K562 (cell line): ENCODE data around the gene SF3B1. TPM values are rescaled to one million over a fixed set of nuclear protein-coding genes. Genes with fewer than 3 reads are reported as not detected.

ENCODE experiments used
- ATAC-seq: fragments of 200-7000 bp; cut with Tn5 transposase; 3 replicates; pipeline ENCODE4 v1.9.1; 2020; ENCODE audit warnings: moderate library complexity
- BruUV-seq: library from RNA; stranded (reverse); fragments of 400-500 nt; replicated peaks from 2 replicates; lab custom pipeline; 2021; lab: Mats Ljungman, UMichigan
- CTCF ChIA-PET: fragments of 300-600 bp; formaldehyde crosslinking; extraction: SDS; loops from one replicate; lab custom pipeline; 2021; ENCODE audit warnings: low intra/inter-chr PET ratio; lab: Yijun Ruan, JAX
- POLR2A ChIA-PET: fragments of 300-600, 350-650 bp; sonication (Branson Sonifier 250); formaldehyde crosslinking; extraction: SDS; loops from one replicate; lab custom pipeline; 2021; ENCODE audit warnings: antibody characterized with exemption, inconsistent platforms; lab: Yijun Ruan, JAX
- DNase-seq, 4 experiments: peaks; one replicate each; pipeline versions ENCODE4 v3.0.0 to v3.0.0-alpha.2; 2011 to 2018; ENCODE audit warnings: low spot score in 3 of 4, mixed read lengths in 3 of 4; ENCODE audit errors: extremely low read depth in 1 of 4
- FAIRE-seq: peaks from 2 replicates; lab custom pipeline; 2011; peaks lifted over from hg19 to GRCh38; lab: Jason Lieb, UNC
- H2AFZ ChIP-seq: 2 replicates; pipeline ENCODE4 v1.6.0; 2011; ENCODE audit warnings: low read depth, low read length, control low read depth, inconsistent platforms
- H3K27ac ChIP-seq: fragments of 200-600 bp; 3 replicates; pipeline ENCODE4 v1.8.0; 2011; ENCODE audit warnings: low read depth, mild to moderate bottlenecking, control low read depth, inconsistent platforms, low read length, moderate library complexity, mixed read lengths; ENCODE audit errors: extremely low read depth
- H3K27me3 ChIP-seq, 2 experiments: fragments of 300-600 bp in 1 of 2; 2 replicates in 1 of 2; 3 replicates in 1 of 2; pipeline versions ENCODE4 v1.6.0 to v1.8.0; 2011; ENCODE audit warnings: inconsistent platforms in 2 of 2, low read length in 2 of 2, mild to moderate bottlenecking in 1 of 2, mixed read lengths in 1 of 2, moderate library complexity in 1 of 2; ENCODE audit not compliant: control insufficient read depth in 2 of 2, insufficient read depth in 2 of 2
- H3K36me3 ChIP-seq: fragments of 300-600 bp; 3 replicates; pipeline ENCODE4 v1.8.0; 2011; ENCODE audit warnings: mild to moderate bottlenecking, low read length, inconsistent platforms; ENCODE audit not compliant: control insufficient read depth, insufficient read depth
- H3K4me1 ChIP-seq, 2 experiments: fragments of 200-600 bp in 1 of 2; replicated peaks in 1 of 2; 2 replicates in 1 of 2; 3 replicates in 1 of 2; pipeline versions ENCODE4 v1.5.1 to v1.8.0; 2011; ENCODE audit warnings: inconsistent platforms in 2 of 2, low read length in 2 of 2, mild to moderate bottlenecking in 1 of 2, mixed read lengths in 1 of 2, moderate library complexity in 1 of 2; ENCODE audit not compliant: control insufficient read depth in 2 of 2, insufficient read depth in 2 of 2
- H3K4me2 ChIP-seq: 2 replicates; pipeline ENCODE4 v1.6.1; 2011; ENCODE audit warnings: low read length, control low read depth, inconsistent platforms, mixed read lengths; ENCODE audit not compliant: insufficient read depth
- H3K4me3 ChIP-seq: fragments of 200-600 bp; sonication (generic), shearing (Covaris generic); 2 replicates; pipeline ENCODE4 v1.5.1; 2016; ENCODE audit warnings: control low read depth, inconsistent platforms
- H3K79me2 ChIP-seq: fragments of 200-600 bp; 3 replicates; pipeline ENCODE4 v1.8.0; 2011; ENCODE audit warnings: low read length, inconsistent platforms; ENCODE audit not compliant: control insufficient read depth, insufficient read depth
- H3K9ac ChIP-seq, 2 experiments: 2 replicates each; pipeline versions ENCODE4 v1.6.0 to v1.6.1; 2011; ENCODE audit warnings: low read depth in 2 of 2, low read length in 2 of 2, control low read depth in 1 of 2, inconsistent platforms in 1 of 2, mild to moderate bottlenecking in 1 of 2, mixed read lengths in 1 of 2; ENCODE audit not compliant: insufficient read depth in 1 of 2
- H3K9me1 ChIP-seq: one replicate; pipeline ENCODE4 v1.6.0; 2011; ENCODE audit warnings: inconsistent platforms, mild to moderate bottlenecking, low read length, moderate library complexity; ENCODE audit not compliant: control insufficient read depth, insufficient read depth
- H3K9me3 ChIP-seq: replicated peaks from 2 replicates; pipeline ENCODE4 v1.5.1; 2011; ENCODE audit warnings: low read depth, low read length, inconsistent platforms; ENCODE audit not compliant: control insufficient read depth, insufficient read depth
- H4K20me1 ChIP-seq: replicated peaks from 2 replicates; pipeline ENCODE4 v1.6.1; 2011; ENCODE audit warnings: low read length, inconsistent platforms, mixed read lengths; ENCODE audit not compliant: control insufficient read depth, insufficient read depth
- GTF2E2 ChIP-seq: fragments of 200-800 bp; sonication (Bioruptor generic); IDR thresholded peaks from 2 replicates; pipeline ENCODE4 v1.6.1; 2016; ENCODE audit warnings: missing genetic modification characterization, missing compliant biosample characterization
- KAT7 ChIP-seq: sonication (generic); formaldehyde crosslinking; IDR thresholded peaks from 2 replicates; pipeline ENCODE4 v1.8.0; 2022; ENCODE audit warnings: missing genetic modification reagents, mild to moderate bottlenecking, borderline replicate concordance
- MCM7 ChIP-seq, 2 experiments: fragments of 450-650 bp; IDR thresholded peaks; 2 replicates each; pipeline ENCODE4 v1.6.1; 2016 to 2018
- MEF2D ChIP-seq: conservative IDR thresholded peaks from 2 replicates; pipeline ENCODE4 v1.6.1; 2016; ENCODE audit warnings: low read depth, missing genetic modification characterization, missing compliant biosample characterization
- NFIC ChIP-seq: fragments of 450-650 bp; IDR thresholded peaks from 2 replicates; pipeline ENCODE4 v1.6.1; 2017; ENCODE audit warnings: mild to moderate bottlenecking, inconsistent platforms
- NFYB ChIP-seq: IDR thresholded peaks from 2 replicates; pipeline ENCODE4 v1.6.1; 2011; ENCODE audit warnings: mild to moderate bottlenecking, moderate library complexity; ENCODE audit not compliant: insufficient read length; ENCODE audit errors: extremely low read depth
- NR2C2 ChIP-seq, 2 experiments: fragments of 200-800 bp in 1 of 2; sonication (Bioruptor generic) in 1 of 2; sonication (generic) in 1 of 2; formaldehyde crosslinking in 1 of 2; IDR thresholded peaks; 2 replicates each; pipeline versions ENCODE4 v1.6.1 to v1.8.0; 2016 to 2022; ENCODE audit warnings: mild to moderate bottlenecking in 1 of 2, missing compliant biosample characterization in 1 of 2, missing genetic modification characterization in 1 of 2, missing genetic modification reagents in 1 of 2
- PTBP1 ChIP-seq: fragments of 200-400 bp; formaldehyde crosslinking; IDR thresholded peaks from 2 replicates; pipeline ENCODE4 v1.6.1; 2017; ENCODE audit warnings: low read depth, low read length
- SMC3 ChIP-seq: conservative IDR thresholded peaks from 2 replicates; pipeline ENCODE4 v1.6.1; 2011; ENCODE audit warnings: low read depth, low read length, improper control_type of control experiment; ENCODE audit not compliant: insufficient read depth
- TAL1 ChIP-seq: fragments of 450-650 bp; IDR thresholded peaks from 2 replicates; pipeline ENCODE4 v1.6.1; 2016; ENCODE audit warnings: mild to moderate bottlenecking
- TEAD4 ChIP-seq, 2 experiments: sonication (generic) in 1 of 2; formaldehyde crosslinking in 1 of 2; IDR thresholded peaks; 2 replicates each; pipeline versions ENCODE4 v1.6.1 to v1.8.0; 2012 to 2022; ENCODE audit warnings: borderline replicate concordance in 1 of 2, inconsistent platforms in 1 of 2, low read length in 1 of 2, mild to moderate bottlenecking in 1 of 2, missing genetic modification reagents in 1 of 2
- TRIM28 ChIP-seq: fragments of 450-650 bp; IDR thresholded peaks from 2 replicates; pipeline ENCODE4 v1.6.1; 2017
- ZFX ChIP-seq: sonication (generic); formaldehyde crosslinking; IDR thresholded peaks from 2 replicates; pipeline ENCODE4 v1.8.0; 2022; ENCODE audit warnings: mild to moderate bottlenecking, missing genetic modification reagents, moderate library complexity
- ZKSCAN3 ChIP-seq: fragments of 250-450 bp; sonication (Bioruptor Pico); IDR thresholded peaks from 2 replicates; pipeline ENCODE4 v1.4.0; 2020
- in situ Hi-C: fragments of 300-500 bp; cut with MboI; formaldehyde crosslinking; loops from 4 replicates; pipeline ENCODE4 v1.15.0; 2018; ENCODE audit warnings: inconsistent platforms, mixed read lengths
- intact Hi-C: fragments of 100-400 bp; cut with micrococcal nuclease; formaldehyde crosslinking; loops from 2 replicates; pipeline ENCODE4 v1.14.2; 2022
- polyA plus RNA-seq, 8 experiments: library from polyadenylated mRNA; depleted of rRNA in 4 of 8; stranded (reverse) in 5 of 8; unstranded in 3 of 8; fragments of >200 nt; fragmentation: Nextera tagmentation in 2 of 8; fragmentation: Illumina TruSeq in 1 of 8; extraction: Ambion mirVana in 2 of 8; extraction: Trizol in 1 of 8; gene quantifications; 2 replicates each; pipeline versions ENCODE4 v1.2.1 to v1.2.3, GENCODE V29; 2011 to 2014; ENCODE audit warnings: inconsistent platforms in 1 of 8, missing spikeins in 1 of 8
- total RNA-seq, 7 experiments: library from RNA; depleted of rRNA in 6 of 7; stranded (reverse); fragments of >200 nt in 6 of 7; fragmentation: Illumina TruSeq in 2 of 7; extraction: Trizol in 2 of 7; gene quantifications; 2 replicates each; pipeline versions ENCODE4 v1.2.1 to v1.2.3, GENCODE V29; 2011 to 2021; ENCODE audit warnings: low replicate concordance in 1 of 7
- TF ChIP-seq, protein P1 (sequence below): fragments of 450-650 bp; formaldehyde crosslinking; IDR thresholded peaks from 2 replicates; pipeline ENCODE4 v1.4.0; 2020; ENCODE audit warnings: mild to moderate bottlenecking
- TF ChIP-seq, protein P2 (sequence below): fragments of 450-650 bp; conservative IDR thresholded peaks from 2 replicates; pipeline ENCODE4 v1.6.1; 2016; ENCODE audit warnings: missing genetic modification characterization, low read depth, mild to moderate bottlenecking, control low read depth, missing compliant biosample characterization
- TF ChIP-seq, protein P3 (sequence below): fragments of 250-450 bp; sonication (Bioruptor Pico); IDR thresholded peaks from 2 replicates; pipeline ENCODE4 v1.6.1; 2021; ENCODE audit warnings: mild to moderate bottlenecking
- TF ChIP-seq, protein P4 (sequence below): fragments of 450-650 bp; IDR thresholded peaks from 2 replicates; pipeline ENCODE4 v1.6.1; 2016; ENCODE audit warnings: mild to moderate bottlenecking

SF3B1 gene
- total and polyA plus RNA-seq, 9 of the 15 experiments (the other 6 are each of a cell fraction or from before 2014, with no cell fraction given) = 96.2 to 377 (median 177) TPM

DNA sequence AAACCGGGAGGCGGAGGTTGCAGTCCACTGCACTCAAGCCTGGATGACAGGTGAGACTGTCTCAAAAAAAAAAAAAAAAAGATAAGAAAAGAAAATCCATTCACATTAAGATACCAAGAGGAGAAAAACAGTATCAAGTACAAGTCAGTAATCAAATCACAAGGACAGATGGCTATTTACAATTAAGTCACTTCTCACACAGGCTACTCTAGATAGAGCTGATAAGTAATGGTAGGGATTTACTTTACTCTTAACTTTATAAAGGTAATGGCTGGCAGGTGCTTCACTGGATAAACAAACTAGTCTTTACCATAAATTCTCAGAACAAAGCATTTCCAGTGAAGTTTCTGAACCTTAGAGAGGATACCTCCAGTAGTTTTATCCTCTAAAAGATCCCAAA is 11.5 kb downstream of the SF3B1 start (continued):
- TF ChIP-seq ZFX = no peak
- TF ChIP-seq, protein P1, sequence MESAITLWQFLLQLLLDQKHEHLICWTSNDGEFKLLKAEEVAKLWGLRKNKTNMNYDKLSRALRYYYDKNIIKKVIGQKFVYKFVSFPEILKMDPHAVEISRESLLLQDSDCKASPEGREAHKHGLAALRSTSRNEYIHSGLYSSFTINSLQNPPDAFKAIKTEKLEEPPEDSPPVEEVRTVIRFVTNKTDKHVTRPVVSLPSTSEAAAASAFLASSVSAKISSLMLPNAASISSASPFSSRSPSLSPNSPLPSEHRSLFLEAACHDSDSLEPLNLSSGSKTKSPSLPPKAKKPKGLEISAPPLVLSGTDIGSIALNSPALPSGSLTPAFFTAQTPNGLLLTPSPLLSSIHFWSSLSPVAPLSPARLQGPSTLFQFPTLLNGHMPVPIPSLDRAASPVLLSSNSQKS (CRISPR knock-in tag) = no peak

DNA sequence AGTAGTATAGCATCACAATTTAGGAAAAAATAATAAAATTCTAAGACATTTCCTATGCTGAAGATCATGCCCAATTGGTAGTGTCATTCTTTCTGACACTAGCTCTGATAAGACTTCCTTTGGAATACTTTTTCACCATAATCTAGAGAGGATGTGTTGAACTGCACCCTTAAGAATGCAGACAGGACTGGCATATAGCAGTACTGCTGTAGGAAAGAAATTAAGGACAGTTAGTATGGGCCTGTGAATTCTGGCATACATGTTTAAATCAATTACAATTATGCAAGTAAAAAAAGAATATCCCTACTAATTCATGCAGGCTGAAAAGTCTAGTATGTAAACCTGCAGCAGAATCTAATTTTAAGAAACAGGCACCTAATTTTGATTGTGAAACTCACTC is 15.4 kb downstream of the SF3B1 start:
- Histone ChIP-seq H3K9me3 (no peaks in the 10 kb centered on the region), H3K27ac (no peak overlapping the region), H3K79me2 (peaks cover 50% of the 10 kb centered on the region), H3K4me2 (no peak overlapping the region), H3K36me3 (peaks cover 90% of the 10 kb centered on the region), H2AFZ (no peak overlapping the region), H3K4me1 (no peaks in the 10 kb centered on the region; a peak in 1 of 5 replicates), H4K20me1 (0 out of 2 replicates have a peak, but pooled peaks cover 3% of the 10 kb centered on the region), H3K9me1 (no peaks in the 10 kb centered on the region), H3K27me3 (no peaks in the 10 kb centered on the region), H3K4me3 (no peak overlapping the region), H3K9ac (no peak overlapping the region)
- POLR2A ChIA-PET = no interaction called here
- in situ Hi-C loops = no loop called here
- no peak for FAIRE-seq
- BruUV-seq = TSS peak; percentile 5
- CTCF ChIA-PET = no interaction called here
- no peak for ATAC-seq
- intact Hi-C loops = no loop called here
- no peak for DNase-seq
- no peak for TF ChIP-seq MEF2D (tag)
- no peak for TF ChIP-seq TEAD4 (IDR thresholded peaks at IDR 0.05; ENCODE audit: low read length)
- no peak for TF ChIP-seq TEAD4 (CRISPR knock-in tag; IDR thresholded peaks at IDR 0.05; ENCODE audit: borderline replicate concordance)
- TF ChIP-seq, protein P2, sequence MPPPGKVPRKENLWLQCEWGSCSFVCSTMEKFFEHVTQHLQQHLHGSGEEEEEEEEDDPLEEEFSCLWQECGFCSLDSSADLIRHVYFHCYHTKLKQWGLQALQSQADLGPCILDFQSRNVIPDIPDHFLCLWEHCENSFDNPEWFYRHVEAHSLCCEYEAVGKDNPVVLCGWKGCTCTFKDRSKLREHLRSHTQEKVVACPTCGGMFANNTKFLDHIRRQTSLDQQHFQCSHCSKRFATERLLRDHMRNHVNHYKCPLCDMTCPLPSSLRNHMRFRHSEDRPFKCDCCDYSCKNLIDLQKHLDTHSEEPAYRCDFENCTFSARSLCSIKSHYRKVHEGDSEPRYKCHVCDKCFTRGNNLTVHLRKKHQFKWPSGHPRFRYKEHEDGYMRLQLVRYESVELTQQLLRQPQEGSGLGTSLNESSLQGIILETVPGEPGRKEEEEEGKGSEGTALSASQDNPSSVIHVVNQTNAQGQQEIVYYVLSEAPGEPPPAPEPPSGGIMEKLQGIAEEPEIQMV (tag) = no peak
- TF ChIP-seq KAT7 (CRISPR knock-in tag) = no peak
- no peak for TF ChIP-seq MCM7 (IDR thresholded peaks at IDR 0.05)
- no peak for TF ChIP-seq SMC3
- TF ChIP-seq NR2C2 (CRISPR knock-in tag; IDR thresholded peaks at IDR 0.05) = no peak
- TF ChIP-seq NR2C2 (tag; IDR thresholded peaks at IDR 0.05) = no peak
- TF ChIP-seq ZKSCAN3 = no peak
- TF ChIP-seq NFIC = no peak
- TF ChIP-seq TAL1 = no peak
- TF ChIP-seq, protein P3, sequence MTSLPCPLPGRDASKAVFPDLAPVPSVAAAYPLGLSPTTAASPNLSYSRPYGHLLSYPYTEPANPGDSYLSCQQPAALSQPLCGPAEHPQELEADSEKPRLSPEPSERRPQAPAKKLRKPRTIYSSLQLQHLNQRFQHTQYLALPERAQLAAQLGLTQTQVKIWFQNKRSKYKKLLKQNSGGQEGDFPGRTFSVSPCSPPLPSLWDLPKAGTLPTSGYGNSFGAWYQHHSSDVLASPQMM = no peak
- TF ChIP-seq TRIM28 = no peak
- TF ChIP-seq NFYB = no peak
- no peak for TF ChIP-seq PTBP1
- TF ChIP-seq, protein P4, sequence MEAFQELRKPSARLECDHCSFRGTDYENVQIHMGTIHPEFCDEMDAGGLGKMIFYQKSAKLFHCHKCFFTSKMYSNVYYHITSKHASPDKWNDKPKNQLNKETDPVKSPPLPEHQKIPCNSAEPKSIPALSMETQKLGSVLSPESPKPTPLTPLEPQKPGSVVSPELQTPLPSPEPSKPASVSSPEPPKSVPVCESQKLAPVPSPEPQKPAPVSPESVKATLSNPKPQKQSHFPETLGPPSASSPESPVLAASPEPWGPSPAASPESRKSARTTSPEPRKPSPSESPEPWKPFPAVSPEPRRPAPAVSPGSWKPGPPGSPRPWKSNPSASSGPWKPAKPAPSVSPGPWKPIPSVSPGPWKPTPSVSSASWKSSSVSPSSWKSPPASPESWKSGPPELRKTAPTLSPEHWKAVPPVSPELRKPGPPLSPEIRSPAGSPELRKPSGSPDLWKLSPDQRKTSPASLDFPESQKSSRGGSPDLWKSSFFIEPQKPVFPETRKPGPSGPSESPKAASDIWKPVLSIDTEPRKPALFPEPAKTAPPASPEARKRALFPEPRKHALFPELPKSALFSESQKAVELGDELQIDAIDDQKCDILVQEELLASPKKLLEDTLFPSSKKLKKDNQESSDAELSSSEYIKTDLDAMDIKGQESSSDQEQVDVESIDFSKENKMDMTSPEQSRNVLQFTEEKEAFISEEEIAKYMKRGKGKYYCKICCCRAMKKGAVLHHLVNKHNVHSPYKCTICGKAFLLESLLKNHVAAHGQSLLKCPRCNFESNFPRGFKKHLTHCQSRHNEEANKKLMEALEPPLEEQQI = no peak
- no peak for TF ChIP-seq GTF2E2 (tag)
